Measurements from ENCODE around the gene SSX2.
"Not testable (repeated sequence)": the region's sequence is repeated elsewhere in the genome, so short reads cannot be mapped to it uniquely, and the experiment has no call there.

The SSX2 gene

DNA sequence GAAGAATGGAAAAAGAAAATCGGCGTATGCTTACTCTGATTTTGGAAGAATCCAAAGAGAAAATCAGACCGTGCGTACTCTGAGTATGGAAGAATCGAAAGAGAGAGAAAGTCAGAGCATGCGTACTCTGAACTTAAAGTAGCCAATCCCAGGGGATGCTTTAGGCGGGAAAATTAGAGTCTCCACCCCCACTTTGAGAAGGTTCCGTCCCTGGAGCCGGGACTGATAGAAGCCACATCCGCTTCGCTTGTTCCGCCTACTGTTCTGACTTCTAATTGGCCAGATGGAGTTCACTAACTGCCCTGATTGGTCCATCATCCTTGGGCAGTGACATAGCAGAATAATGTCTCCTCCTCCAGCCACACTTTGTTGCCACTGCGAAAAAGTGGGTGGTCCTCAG lies at the start of gene SSX2:
Gene SSX2, minus strand, starts transcription at position 101 of the 400 bp plus-strand sequence. CDS start 1,429 bp downstream, outside the sequence.
- H3K4me1 Mint-ChIP-seq, H3K27ac Mint-ChIP-seq, H3K4me3 Mint-ChIP-seq, H3K27me3 Mint-ChIP-seq, H3K9me3 Mint-ChIP-seq, H3K36me3 Mint-ChIP-seq: not testable (repeated sequence)

GRCh38 chrX:52750952-52751351 lies 44.0 kb upstream of the SSX2 start, which contains the start of gene SSX2B:
TSS of gene SSX2B (plus strand) at chrX:52751252. CDS start at chrX:52752681, 1,429 bp downstream.
- not testable (repeated sequence) for H3K27me3 Mint-ChIP-seq, H3K27ac Mint-ChIP-seq, H3K36me3 Mint-ChIP-seq

GRCh38 chrX:52692034-52692433 lies 14.9 kb downstream of the SSX2 start:
- H3K9me3 Mint-ChIP-seq, H3K36me3 Mint-ChIP-seq, H3K4me3 Mint-ChIP-seq, H3K27me3 Mint-ChIP-seq, H3K4me1 Mint-ChIP-seq, H3K27ac Mint-ChIP-seq: not testable (repeated sequence)

More at GRCh38 chrX:52750952-52751351, 44.0 kb upstream of the SSX2 start, which contains the start of gene SSX2B:
- not testable (repeated sequence) for H3K4me1 Mint-ChIP-seq, H3K9me3 Mint-ChIP-seq, H3K4me3 Mint-ChIP-seq

DNA sequence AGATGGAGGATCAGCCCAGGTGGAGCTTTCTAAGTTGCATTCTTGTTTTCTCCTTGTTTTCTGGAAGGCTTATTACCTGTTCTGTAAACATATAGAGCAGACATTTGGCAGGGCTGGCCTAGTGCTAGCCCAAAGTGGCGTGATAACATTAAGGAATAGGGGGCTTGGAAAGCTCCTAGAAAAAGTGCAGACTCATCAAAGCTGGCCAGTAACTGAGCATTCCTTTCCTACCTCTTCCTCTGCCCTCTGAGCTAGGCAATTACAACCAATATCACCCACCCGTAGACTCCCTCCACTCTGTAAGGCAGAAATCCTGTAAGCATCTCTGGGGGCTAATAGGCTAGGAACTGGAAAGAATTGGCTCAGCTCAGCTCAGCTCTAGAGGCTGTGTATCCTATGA lies 44.8 kb downstream of the SSX2 start:
- not testable (repeated sequence) for H3K27me3 Mint-ChIP-seq

GRCh38 chrX:52655475-52655874 lies 51.5 kb downstream of the SSX2 start:
- not testable (repeated sequence) for H3K27me3 Mint-ChIP-seq, H3K36me3 Mint-ChIP-seq, H3K27ac Mint-ChIP-seq, H3K4me1 Mint-ChIP-seq, H3K4me3 Mint-ChIP-seq, H3K9me3 Mint-ChIP-seq

More for the DNA sequence above, 44.8 kb downstream of the SSX2 start:
- H3K4me1 Mint-ChIP-seq, H3K4me3 Mint-ChIP-seq, H3K36me3 Mint-ChIP-seq, H3K9me3 Mint-ChIP-seq, H3K27ac Mint-ChIP-seq: not testable (repeated sequence)

GRCh38 chrX:52654800-52655199 lies 52.2 kb downstream of the SSX2 start, which contains the start of gene SSX7:
TSS of gene SSX7 (minus strand) at chrX:52654900. CDS start at chrX:52653472, 1,428 bp downstream.
- not testable (repeated sequence) for H3K27me3 Mint-ChIP-seq, H3K4me1 Mint-ChIP-seq, H3K36me3 Mint-ChIP-seq, H3K9me3 Mint-ChIP-seq, H3K27ac Mint-ChIP-seq, H3K4me3 Mint-ChIP-seq

- H3K4me1 Mint-ChIP-seq, H3K27me3 Mint-ChIP-seq, H3K27ac Mint-ChIP-seq, H3K9me3 Mint-ChIP-seq, H3K4me3 Mint-ChIP-seq, H3K36me3 Mint-ChIP-seq: not testable (repeated sequence)
Measured at GRCh38 chrX:52650676-52651075, 56.3 kb downstream of the SSX2 start.

GRCh38 chrX:52648956-52649355 lies 58.0 kb downstream of the SSX2 start:
- H3K27ac Mint-ChIP-seq, H3K4me1 Mint-ChIP-seq, H3K4me3 Mint-ChIP-seq, H3K9me3 Mint-ChIP-seq, H3K36me3 Mint-ChIP-seq, H3K27me3 Mint-ChIP-seq: not testable (repeated sequence)

Data from activated naive CD4-positive, alpha-beta T cell treated with anti-CD3 and anti-CD28 coated beads, Interleukin-2, amount 50 U/mL, for 24 hours (primary cell).